Lung (tissue), 12 donors: ENCODE measurements around the gene CAV2. TPM values are rescaled to one million over a fixed set of nuclear protein-coding genes. Genes with fewer than 3 reads are reported as not detected.

ENCODE experiments used
- ATAC-seq: fragments of 200-7000 bp; cut with Tn5 transposase; one replicate; pipeline ENCODE4 v1.9.1; 2020; ENCODE audit warnings: moderate number of reproducible peaks; ENCODE audit not compliant: insufficient read depth, low FRiP score
- DNase-seq, 3 donors: peaks; one replicate each; pipeline ENCODE4 v3.0.0-alpha.2; 2013 to 2017
- H3K27ac ChIP-seq, 2 donors: one replicate each; pipeline ENCODE4 v1.5.1; 2013; ENCODE audit warnings: mild to moderate bottlenecking in 2 of 2, moderate library complexity in 2 of 2, control low read depth in 1 of 2, inconsistent platforms in 1 of 2, low read depth in 1 of 2, low read length in 1 of 2
- H3K27me3 ChIP-seq, 3 donors: one replicate each; pipeline ENCODE4 v1.5.1; 2013; ENCODE audit warnings: low read length in 2 of 3; ENCODE audit not compliant: control insufficient read depth in 3 of 3, insufficient read depth in 3 of 3
- H3K36me3 ChIP-seq, 4 donors: one replicate each; pipeline ENCODE4 v1.5.1; 2013; ENCODE audit warnings: low read length in 4 of 4, mild to moderate bottlenecking in 1 of 4, moderate library complexity in 1 of 4; ENCODE audit not compliant: control insufficient read depth in 4 of 4, insufficient read depth in 4 of 4
- H3K4me1 ChIP-seq, 5 donors: one replicate each; pipeline ENCODE4 v1.5.1; 2013; ENCODE audit warnings: low read length in 5 of 5, mild to moderate bottlenecking in 2 of 5, moderate library complexity in 1 of 5; ENCODE audit not compliant: control insufficient read depth in 5 of 5, insufficient read depth in 5 of 5
- H3K4me3 ChIP-seq: one replicate; pipeline ENCODE4 v1.5.1; 2013; ENCODE audit warnings: mild to moderate bottlenecking, control low read depth, moderate library complexity
- H3K9ac ChIP-seq, 2 donors: one replicate each; pipeline ENCODE4 v1.5.1; 2013; ENCODE audit warnings: low read length in 2 of 2, control low read depth in 1 of 2; ENCODE audit not compliant: insufficient read depth in 1 of 2
- H3K9me3 ChIP-seq, 4 donors: one replicate each; pipeline ENCODE4 v1.5.1; 2013; ENCODE audit warnings: low read length in 3 of 4, mild to moderate bottlenecking in 1 of 4, moderate library complexity in 1 of 4; ENCODE audit not compliant: control insufficient read depth in 4 of 4, insufficient read depth in 3 of 4
- CTCF ChIP-seq: IDR thresholded peaks from 2 replicates; pipeline ENCODE4 v1.5.1; 2012; ENCODE audit warnings: mild to moderate bottlenecking; ENCODE audit errors: control extremely low read depth, extremely low read depth
- WGBS, 2 donors: extraction: QIAGEN DNeasy Blood & Tissue Kit; methylation state at CpG; one replicate each; pipeline ENCODE4 v1.1.7; 2013; 5-methylcytosine and 5-hydroxymethylcytosine counted together
- polyA plus RNA-seq, 2 donors: library from polyadenylated mRNA; stranded (reverse); fragments of 200-250 nt; gene quantifications; one replicate each; pipeline ENCODE4 v1.2.1, GENCODE V29; 2013
- total RNA-seq, 2 donors: library from RNA; depleted of rRNA in 1 of 2; stranded (reverse); fragments of >200 nt in 1 of 2; gene quantifications; one replicate each; pipeline ENCODE4 v1.2.1, GENCODE V29; 2014 to 2021
- donor health status: control.
- donor health status: control.
- donor health status: Bipolar disorder and iron deficiency.
- donor health status: healthy.
- donor health status: DM: yes; HTN: yes; CAD: no.

Gene CAV2
- total and polyA plus RNA-seq, 4 donors = 57.9 to 214 (median 106) TPM

- Histone ChIP-seq H3K27me3 (no peaks in the 10 kb centered on the region), H3K36me3 (peaks cover 0 to 4% (median 3%) of the 10 kb centered on the region in 4 donors), H3K4me1 (peaks cover 0 to 18% (median 7%) of the 10 kb centered on the region in 5 donors), H3K27ac (no peak overlapping the region), H3K9ac (no peak overlapping the region), H3K9me3 (no peaks in the 10 kb centered on the region), H3K4me3 (no peak overlapping the region)
- TF ChIP-seq CTCF = no peak
- no peak for ATAC-seq
- 55 to 66% methylated on average over 3 of the region's 3 CpGs for WGBS, 2 donors
- DNase-seq = no peak
Measured at GRCh38 chr7:116505823-116506222, 6.3 kb downstream of the CAV2 start.

GRCh38 chr7:116509982-116510579 lies 10.5 kb downstream of the CAV2 start:
- ATAC-seq = no peak

GRCh38 chr7:116510795-116511194 lies 11.3 kb downstream of the CAV2 start:
- Histone ChIP-seq H3K36me3 (peaks cover 0 to 4% (median 3%) of the 10 kb centered on the region in 4 donors), H3K9ac (no peak overlapping the region), H3K27ac (peak overlapping the region in 1 of 2 donors; percentile 93), H3K9me3 (no peaks in the 10 kb centered on the region), H3K4me1 (peaks cover 0 to 18% (median 0%) of the 10 kb centered on the region in 5 donors), H3K27me3 (no peaks in the 10 kb centered on the region), H3K4me3 (no peak overlapping the region)
- TF ChIP-seq CTCF = no peak
- DNase-seq (no peak), ATAC-seq (no peak)

More at GRCh38 chr7:116509982-116510579, 10.5 kb downstream of the CAV2 start:
- WGBS, 2 donors = 67 to 77% methylated on average over 7 of the region's 7 CpGs
- H3K9me3 ChIP-seq = no peaks in the 10 kb centered on the region
- H3K36me3 ChIP-seq = peaks cover 0 to 4% (median 3%) of the 10 kb centered on the region in 4 donors
- DNase-seq = no peak
- no peak overlapping the region for H3K9ac ChIP-seq
- H3K27ac ChIP-seq = peak overlapping the region; percentile 20 to 40
- no peaks in the 10 kb centered on the region for H3K27me3 ChIP-seq
- no peak for TF ChIP-seq CTCF
- peaks cover 0 to 23% (median 0%) of the 10 kb centered on the region in 5 donors for H3K4me1 ChIP-seq
- no peak overlapping the region for H3K4me3 ChIP-seq
